GM19463 (cell line): ENCODE measurements around the gene UBP1.
"Not testable (repeated sequence)": the region's sequence is repeated elsewhere in the genome, so short reads cannot be mapped to it uniquely, and the experiment has no call there.

Experiments used
- ATAC-seq: cut with Tn5 transposase; IDR thresholded peaks from one replicate; pipeline ENCODE4 v1.9.1; 2021; ENCODE audit warnings: mild to moderate bottlenecking, moderate library complexity; ENCODE audit not compliant: unreplicated experiment

Gene UBP1

GRCh38 chr3:33338936-33339465 is 101.2 kb downstream of the UBP1 start:
- not testable (repeated sequence) for ATAC-seq
